GM08714 (cell line): Measurements from ENCODE around the gene VENTX.
"Not testable (repeated sequence)": the region's sequence is repeated elsewhere in the genome, so short reads cannot be mapped to it uniquely, and the experiment has no call there.

Experiments
- H3K4me3 ChIP-seq: fragments of 200-500 bp; sonication (Bioruptor generic); 2 replicates; pipeline ENCODE4 v1.5.1; 2014; ENCODE audit warnings: mild to moderate bottlenecking, low read length, inconsistent platforms
- ZNF274 ChIP-seq: IDR thresholded peaks from 2 replicates; pipeline ENCODE4 v1.6.1; 2012; ENCODE audit warnings: mild to moderate bottlenecking, low read depth, low read length

Gene VENTX

DNA sequence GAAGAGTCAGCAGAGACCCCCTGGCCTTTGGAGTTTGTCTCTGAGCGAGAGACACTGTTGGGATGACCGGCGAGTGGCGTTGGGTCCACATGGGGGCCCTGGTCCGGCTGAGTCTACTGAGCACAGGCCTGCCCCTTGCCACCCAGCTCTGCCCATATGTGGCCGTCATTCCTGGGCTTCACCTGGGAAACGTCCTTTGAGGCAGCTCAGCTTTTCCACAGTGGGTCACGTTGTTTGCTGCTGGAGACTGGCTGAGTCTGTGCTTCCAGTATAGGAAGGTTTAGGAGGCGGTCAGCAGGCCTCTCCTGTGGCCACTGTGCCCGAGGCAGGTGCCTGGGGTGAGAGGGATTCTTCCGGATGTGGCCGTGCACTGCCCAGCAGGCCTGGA, 21.9 kb downstream of the VENTX start:
- no peak overlapping the region for H3K4me3 ChIP-seq
- TF ChIP-seq ZNF274, result no peak

GRCh38 chr10:133260895-133261725, 23.5 kb downstream of the VENTX start:
- peak overlapping the region; percentile 62; the same call in 1 of the 2 replicates for H3K4me3 ChIP-seq
- no peak for TF ChIP-seq ZNF274

DNA sequence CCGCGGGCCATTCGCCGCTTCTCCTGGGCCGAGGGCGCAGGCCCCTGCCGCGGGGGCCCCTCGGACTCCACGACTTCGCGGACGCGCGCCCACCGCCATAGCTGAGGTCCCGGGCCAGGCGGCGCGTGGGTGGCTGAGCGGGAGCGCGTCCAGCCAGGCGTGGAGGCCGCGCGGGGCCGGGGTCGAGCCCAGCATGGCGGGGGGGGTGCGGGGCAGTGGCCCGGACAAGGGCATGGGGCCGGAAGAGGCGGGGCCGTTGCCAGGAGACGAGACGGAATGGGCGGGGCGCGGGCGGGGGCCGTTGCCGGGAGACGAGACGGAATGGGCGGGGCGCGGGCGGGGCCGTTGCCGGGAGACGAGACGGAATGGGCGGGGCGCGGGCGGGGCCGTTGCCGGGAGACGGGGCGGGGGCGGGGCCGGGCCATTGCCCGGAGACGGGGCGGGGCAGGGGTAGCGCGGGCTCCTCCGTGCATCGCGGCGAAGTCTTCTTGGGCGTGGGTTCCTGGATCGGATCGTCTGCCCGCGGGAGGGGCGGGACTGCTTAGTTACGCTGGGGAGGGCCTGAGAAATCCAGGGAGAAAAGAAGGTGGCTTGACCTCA, 24.2 kb downstream of the VENTX start:
- H3K4me3 ChIP-seq, result peak overlapping the region; percentile 62; the same call in 1 of the 2 replicates
- no peak for TF ChIP-seq ZNF274

DNA sequence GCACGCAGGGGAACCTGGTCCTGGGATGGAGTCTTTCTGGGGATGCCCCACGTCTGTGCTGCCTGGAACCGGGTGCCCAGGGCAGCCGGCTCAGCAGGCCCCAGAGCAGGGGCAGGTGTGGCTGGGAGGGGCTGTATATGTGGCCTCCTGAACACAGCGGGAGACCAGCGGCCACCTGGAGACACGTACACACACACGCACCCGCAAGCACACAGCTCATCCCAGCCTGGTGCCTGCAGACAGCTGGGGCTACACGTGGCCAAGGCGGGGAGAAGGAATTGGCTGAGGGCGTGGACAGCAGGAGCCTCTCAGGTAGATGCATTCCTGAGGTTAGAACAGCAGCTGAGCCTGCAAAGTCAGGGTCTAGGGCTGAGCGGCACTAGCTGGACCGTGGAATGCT, 25.0 kb downstream of the VENTX start:
- TF ChIP-seq ZNF274, result no peak
- H3K4me3 ChIP-seq, result no peak overlapping the region

DNA sequence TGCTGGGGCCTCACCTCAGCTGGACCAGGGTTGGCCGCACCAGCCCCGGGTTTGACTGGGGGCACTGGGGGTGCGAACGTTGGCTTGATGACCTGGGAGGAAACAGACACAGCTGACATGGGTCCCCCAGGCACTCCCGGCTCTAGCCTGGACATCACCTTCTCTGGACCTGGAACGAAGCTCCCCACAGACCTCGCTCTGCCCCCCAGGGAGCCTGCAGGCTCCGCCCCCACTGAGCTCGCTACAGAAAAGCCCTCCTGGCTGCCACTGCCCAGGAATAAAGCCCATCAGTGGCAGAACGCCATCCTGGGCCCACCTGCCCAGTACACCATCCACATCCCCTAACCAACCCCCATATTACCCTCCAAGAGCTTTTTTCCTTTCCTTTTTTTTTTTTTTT, 26.0 kb downstream of the VENTX start:
- no peak for TF ChIP-seq ZNF274
- H3K4me3 ChIP-seq, result no peak overlapping the region

DNA sequence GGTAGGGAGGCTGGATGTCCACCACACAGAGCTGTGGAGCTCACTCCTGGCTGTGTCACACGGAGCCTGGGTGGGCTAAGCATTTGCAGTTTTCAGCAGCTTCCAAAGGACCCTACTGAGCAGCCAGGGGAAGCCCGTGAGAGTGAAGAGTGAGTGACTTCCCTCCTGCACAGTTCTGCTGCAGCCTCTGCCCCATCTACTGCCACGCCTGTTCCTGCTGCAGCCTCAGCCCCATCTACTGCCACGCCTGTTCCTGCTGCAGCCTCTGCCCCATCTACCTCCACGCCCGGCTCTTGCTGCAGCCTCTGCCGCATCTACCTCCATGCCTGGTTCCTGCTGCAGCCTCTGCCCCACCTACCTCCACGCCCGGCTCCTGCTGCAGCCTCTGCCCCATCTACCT, 26.8 kb downstream of the VENTX start:
- TF ChIP-seq ZNF274, result no peak
- H3K4me3 ChIP-seq, result no peak overlapping the region

DNA sequence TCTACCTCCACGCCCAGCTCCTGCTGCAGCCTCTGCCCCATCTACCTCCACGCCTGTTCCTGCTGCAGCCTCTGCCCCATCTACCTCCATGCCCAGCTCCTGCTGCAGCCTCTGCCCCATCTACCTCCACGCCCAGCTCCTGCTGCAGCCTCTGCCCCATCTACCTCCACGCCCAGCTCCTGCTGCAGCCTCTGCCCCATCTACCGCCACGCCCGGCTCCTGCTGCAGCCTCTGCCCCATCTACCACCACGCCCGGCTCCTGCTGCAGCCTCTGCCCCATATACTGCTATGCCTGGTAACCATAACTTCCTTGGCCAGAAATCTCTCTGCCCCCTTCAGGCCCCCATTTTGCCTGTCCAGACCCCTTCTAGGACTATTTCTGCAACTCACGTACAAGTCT, 27.4 kb downstream of the VENTX start:
- H3K4me3 ChIP-seq, result not testable (repeated sequence)

DNA sequence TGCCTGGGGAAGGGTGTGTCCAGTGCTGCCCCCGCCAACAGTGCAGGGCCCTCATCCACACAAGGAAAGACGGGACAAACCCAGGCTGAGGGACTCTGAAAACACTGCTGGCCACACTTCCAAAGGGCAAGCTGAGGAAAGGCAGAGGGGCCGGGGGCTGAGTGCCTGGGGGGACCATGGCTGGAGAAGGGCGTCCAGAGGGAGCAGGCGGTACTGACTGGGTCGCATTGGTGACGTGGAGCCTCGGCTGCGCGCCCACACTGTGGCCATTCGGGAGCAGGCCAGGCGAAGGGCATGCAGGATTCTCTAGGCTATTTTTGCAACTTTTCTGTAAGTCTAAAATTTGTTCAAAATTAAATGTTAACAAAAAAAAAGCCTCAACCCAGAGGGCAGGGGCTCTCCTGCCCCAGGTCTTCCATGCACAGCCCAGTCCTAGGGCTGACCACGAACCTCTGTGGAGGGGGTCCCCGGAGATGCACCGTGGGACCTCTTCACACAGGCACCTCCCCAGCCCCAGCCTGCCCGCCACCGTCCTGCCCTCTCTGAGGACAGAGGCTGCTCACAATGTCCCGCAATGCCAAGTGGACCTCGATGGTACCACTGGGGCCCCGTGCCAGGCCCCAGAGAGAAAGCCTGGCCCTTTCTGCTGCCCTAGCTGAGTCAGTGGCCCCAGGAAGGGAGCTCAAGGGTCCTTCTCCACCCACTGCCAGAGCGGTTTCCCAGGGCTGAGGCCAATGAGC, 28.6 kb downstream of the VENTX start:
- H3K4me3 ChIP-seq, result no peak overlapping the region
- no peak for TF ChIP-seq ZNF274

DNA sequence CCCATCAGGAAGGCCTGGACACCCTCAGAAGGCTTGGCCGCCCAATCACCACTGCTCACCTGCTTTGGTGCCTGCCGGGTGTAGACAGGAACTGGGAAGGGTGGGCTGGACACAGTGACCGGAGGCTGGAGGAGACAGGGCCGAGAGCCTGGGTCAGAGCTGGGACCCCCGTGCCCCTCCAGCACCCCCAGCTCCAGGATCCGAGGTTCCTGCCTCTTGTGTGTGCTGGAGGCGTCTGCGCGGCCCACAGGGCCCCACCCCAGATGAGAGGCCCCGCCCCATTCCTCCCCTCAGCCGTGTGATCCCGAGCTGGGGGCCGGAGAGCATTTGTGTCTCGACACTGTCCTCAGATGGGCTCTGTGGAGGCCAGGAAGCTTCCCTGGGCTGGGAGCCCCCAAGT, 29.6 kb downstream of the VENTX start:
- TF ChIP-seq ZNF274, result no peak

DNA sequence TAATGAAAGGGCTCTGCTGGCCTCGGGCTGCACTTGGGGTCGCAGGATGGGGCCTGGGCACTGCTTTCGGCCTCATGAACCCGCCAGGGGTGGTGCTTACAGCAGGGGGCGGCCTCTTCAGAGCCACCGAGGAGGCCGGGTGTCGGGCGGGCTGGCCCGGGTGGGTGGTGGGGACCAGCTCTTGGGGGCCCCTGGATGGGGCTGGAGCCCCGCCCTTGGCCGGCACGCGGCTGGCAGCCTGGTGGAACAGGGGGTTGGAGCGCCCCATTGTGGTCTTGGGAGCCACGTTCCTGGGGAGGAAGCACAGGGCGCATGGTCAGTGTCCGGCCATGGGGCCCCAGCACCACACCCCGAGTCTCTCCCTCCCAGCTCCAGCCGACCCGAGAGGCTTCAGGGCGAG, 30.2 kb downstream of the VENTX start:
- no peak for TF ChIP-seq ZNF274
- H3K4me3 ChIP-seq, result no peak overlapping the region

More for the DNA sequence above, 29.6 kb downstream of the VENTX start:
- H3K4me3 ChIP-seq, result no peak overlapping the region

DNA sequence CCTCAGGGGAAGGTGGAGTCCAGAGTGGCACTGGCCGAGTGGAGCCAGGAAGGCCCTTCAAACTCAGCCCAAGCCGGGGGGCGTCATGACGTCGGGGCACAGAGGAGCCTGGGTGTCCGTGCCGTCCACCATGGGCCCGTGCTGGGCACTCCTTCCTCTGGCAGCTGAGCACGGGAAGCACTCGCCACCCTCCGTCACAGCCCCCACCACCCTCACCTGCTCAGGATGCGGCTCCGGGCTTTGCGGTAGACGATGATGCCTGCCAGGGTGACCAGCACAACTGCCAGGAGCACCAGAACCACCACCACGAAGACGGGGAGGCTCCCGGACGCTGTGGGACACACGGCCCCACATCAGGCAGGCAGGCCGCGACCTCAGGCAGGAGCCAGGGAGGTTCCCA, 30.9 kb downstream of the VENTX start:
- no peak for TF ChIP-seq ZNF274
- H3K4me3 ChIP-seq, result no peak overlapping the region

GRCh38 chr10:133269367-133269766, 31.7 kb downstream of the VENTX start:
- no peak overlapping the region for H3K4me3 ChIP-seq
- no peak for TF ChIP-seq ZNF274

- no peak overlapping the region for H3K4me3 ChIP-seq
- no peak for TF ChIP-seq ZNF274
Observed at GRCh38 chr10:133270204-133270603, 32.5 kb downstream of the VENTX start.

DNA sequence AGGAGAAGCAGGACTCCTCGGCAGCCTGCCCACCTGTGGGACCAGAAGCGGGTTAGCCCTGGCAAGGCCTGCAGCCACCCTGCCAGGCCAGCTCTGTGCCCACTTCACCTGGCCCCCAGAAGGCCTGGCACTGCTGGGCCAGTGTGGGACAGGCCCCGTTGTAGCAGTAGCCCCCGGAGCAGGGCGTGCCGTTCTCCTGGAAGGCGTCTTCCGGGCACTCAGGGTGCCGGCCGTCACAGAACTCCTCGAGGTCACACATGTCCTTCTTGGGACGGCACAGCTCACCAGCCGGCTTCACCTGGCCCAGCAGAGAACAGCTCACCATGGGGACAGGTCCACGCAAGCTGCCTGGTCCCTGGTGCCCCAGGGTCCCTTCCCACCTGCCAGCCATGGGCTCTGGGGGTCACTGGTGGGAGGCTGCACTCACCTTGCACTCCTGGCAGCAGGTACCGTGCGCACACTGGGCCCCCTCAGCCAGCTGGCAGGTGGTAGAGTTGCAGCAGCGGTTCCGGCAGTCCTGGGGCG, 33.2 kb downstream of the VENTX start:
- H3K4me3 ChIP-seq, result no peak overlapping the region
- TF ChIP-seq ZNF274, result no peak
